Dedifferentiated amniotic fluid mesenchymal stem cell (primary cell): ENCODE data around the gene PLA2G2C.

Experiments
- DNase-seq: peaks from one replicate; pipeline ENCODE4 v3.0.0-alpha.2; 2016; ENCODE audit errors: extremely low spot score

Gene PLA2G2C

DNA sequence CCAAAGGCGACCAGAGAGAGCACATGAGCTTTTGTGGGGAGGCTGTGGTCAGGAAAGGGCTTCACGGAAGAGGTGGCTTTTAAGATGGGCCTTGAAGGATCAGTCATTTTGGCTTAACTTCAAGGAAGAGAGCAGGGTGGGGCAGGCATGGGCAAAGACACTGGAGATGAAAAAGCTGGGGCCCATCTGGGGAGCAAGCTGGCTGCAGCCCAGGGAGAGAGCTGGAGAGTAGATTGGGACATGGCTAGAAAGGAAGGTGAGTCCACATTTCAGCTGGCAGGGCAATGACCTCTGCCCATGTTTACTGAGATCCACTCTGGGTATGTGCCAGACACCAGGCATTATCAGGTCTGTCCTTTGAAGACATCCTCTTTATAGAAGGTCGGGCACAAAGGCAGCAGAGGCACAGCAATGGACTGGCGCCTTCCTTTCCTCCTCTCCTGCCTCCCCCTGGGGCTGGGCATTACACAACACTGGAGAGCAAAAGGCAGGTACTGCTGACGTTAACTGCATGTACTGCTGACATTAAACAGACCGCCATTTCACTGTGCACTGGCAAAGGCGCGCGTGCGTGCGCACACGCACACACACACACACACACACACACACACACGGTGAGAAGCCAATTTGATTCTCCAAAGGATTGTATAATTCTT, 2.6 kb downstream of the PLA2G2C start:
- no peak for DNase-seq

DNA sequence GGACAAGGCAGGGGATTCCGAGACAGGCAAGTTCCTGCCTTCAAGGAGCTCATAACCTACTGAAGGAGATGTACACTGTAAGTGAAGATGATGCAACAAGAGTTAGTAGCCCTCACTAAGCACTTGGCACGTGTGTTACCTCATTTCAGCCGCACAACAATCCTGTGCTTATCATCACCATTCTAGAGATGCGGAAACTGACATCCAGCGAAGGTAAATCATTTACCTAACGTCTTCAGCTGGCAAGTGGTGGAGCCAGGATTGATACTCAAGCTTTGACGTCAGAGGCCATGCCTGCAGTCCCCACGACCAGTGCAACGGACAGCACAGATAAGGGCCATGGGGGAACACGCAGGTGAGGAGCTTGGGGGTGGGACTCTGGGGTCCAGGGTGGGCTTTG, 3.3 kb downstream of the PLA2G2C start:
- no peak for DNase-seq

DNA sequence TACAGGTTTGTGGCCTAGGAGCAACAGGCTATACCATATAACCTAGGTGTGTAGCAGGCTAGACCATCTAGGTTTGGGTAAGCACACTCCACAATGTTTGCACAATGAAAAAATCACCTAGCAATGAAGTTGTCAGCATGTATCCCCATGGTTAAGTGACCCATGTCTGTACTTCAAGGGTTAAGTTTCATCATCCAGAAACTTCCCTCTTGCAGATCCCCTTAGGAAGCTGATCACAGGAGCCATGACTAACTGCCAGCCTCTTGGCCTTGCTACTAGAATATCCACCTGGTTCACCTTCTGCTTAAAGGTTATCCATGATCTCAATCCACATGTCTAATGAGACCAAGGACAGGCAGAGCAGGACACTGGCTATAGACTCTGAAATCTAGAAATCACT, 3.9 kb downstream of the PLA2G2C start:
- DNase-seq: no peak

DNA sequence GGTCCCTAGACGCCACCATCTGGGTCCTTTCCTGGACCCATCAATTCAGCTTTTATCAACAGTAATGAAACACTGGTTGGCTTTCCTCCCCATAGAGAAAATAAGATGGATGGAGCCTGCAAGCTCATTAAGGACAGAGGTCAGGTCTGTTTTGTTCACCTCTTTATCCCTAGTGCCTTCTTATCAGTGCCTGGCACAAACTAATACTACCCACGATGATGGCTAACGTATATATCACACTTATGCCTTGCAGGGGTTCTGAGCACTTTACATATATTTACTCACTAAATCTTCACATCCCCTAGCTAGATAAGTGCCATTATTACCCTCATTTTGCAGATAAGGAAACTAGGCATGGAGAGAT, 5.5 kb downstream of the PLA2G2C start:
- DNase-seq: no peak

DNA sequence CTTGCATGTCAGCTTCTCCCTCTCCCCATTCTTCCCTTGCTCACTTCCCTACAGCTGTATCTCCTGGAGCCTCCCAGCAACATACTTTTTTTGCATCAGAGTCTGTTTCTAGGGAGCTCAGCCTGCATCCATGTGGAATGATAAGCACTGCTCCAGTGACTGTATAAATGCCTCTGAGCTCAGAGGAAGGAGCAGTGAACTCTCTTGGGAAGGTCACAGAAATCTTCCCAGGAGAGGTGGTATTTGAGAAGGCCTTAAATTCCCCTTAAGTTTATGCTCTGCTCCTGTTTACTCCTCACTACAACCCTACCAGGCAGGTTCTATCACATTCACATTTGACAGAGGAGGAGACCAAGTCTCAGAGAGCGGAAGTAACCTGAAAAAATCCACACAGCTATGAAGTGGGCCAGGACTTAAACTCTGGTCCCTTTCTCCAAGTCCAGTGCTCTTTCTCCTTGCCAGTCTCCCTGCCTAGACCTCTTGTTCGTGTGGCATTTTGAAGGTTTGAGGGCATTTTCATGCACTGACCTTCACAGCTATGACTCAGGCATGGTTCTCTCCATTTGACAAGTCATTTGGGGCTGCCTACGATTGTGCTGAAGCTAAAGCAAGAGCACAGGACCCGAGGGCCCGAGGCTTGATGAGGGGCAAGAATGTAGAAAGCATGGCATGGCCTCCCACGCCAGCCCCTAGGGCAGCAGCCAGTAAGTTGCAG, 6.0 kb downstream of the PLA2G2C start:
- no peak for DNase-seq

DNA sequence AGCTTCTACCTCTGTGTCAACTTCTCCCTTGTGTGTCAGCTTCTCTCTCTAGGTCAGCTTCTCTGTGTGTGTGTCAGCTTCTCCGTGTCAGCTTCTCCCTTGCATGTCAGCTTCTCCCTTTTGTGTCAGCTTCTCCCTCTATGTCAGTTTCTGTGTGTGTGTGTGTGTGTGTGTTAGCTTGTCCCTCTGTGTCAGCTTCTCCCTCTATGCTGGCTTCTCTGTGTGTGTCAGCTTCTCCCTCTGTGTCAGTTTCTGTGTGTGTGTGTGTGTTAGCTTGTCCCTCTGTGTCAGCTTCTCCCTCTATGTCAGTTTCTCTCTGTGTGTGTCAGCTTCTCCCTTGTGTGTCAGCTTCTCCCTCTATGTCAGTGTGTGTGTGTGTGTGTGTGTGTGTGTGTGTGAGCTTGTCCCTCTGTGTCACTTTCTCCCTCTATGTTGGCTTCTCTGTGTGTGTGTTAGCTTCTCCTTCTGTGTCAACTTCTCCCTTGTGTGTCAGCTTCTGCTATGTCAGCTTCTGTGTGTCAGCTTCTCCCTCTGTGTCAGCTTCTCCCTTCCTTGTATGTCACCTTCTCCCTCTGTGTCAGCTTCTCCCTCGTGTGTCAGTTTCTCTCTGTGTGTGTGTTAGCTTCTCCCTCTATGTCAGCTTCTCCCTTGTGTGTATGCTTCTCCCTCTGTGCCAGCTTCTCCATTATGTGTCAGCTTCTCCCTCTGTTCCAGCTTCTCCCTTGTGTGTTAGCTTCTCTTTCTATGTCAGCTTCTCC, 6.8 kb downstream of the PLA2G2C start:
- DNase-seq: no peak

DNA sequence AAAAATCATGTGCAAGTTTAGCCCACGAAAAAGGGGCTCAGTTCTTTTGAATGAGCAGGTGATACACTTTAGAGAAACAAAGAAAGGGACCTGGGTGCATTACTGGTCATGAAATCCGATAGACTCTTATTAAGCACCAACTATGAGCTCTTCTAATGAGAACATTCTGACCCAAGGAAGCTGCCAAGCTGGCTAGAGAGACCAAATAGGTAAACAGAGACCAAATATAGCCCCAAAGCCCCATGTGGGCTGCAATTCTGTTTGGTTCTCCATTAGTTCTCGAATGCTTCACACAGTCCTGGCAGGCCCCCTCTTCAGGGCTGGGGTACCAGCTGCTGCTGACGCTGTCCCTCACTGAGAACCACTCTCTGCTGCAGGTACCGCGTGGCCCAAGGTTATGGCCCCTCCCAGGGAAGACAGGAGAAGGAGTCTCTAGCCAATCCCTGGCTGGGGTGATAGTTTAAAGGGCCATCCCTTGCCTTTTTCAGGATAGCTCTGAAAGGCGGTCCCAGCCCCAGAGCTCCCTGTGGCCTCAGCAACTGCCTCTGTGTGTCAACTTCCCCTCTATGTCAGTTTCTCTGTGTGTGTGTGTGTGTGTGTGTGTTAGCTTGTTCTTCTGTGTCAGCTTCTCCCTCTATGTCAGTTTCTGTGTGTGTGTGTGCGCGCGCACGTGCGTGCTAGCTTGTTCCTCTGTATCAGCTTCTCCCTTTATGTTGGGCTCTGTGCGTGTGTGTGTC, 7.5 kb downstream of the PLA2G2C start:
- DNase-seq: no peak

DNA sequence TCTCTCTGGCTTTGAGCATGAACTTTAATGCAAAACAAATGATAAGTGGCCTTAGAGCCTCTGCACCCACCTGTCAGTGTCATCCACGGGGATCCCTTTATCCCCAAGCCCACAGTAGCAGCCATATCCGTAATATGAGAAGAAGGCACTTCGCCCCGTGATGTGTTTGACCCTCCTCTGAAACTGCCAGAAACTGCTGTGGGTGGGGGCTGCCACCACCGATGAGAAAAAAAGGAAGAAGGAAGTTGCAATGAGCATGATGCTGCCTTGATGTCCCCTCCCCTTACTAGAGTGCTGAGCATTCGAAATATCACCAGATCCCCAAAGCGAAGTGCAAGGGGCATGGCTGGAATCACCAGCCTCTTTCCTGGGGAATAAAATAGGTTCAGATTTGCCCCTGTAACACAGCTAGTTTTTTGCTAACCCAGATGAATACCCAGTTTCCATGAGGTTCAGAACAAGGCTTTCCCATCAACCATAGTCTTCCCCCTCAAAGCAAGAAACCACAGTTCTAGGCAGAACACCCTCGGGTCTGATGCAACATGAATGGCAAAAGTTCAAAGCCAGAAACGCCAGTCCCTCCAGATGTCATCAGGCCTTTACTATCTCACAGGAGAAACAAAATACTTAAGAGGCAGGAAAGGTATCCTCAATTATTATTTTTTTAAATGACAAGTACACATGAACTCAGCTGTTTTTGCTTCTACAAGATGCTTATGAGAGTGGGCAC, 11.2 kb downstream of the PLA2G2C start:
- DNase-seq: no peak

DNA sequence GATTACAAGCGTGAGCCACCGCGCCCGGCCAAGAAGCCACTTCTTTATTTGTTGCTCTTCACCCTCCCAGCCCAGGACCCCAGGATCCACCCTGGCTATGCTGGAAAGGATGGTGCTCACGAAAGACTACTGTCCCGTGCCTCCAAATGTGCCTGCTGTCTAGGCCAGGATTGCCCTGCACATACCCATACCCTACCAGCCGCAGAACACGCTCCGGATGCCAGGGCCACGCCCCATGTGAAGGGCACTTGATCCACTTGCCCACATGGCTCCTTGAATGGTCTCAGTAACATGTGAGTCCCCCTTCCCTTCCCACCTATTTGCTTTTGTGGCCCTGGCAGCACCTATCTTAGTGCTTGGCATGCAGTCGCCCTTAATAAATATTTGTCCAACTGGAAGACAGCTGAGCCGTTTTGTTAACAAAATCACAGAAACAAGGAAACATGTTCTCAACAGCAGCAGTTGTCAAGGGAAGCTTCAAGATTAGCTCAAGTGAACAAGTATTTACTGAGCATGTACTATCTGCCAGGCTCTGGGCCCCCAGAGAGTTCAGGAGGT, 14.2 kb downstream of the PLA2G2C start:
- no peak for DNase-seq

DNA sequence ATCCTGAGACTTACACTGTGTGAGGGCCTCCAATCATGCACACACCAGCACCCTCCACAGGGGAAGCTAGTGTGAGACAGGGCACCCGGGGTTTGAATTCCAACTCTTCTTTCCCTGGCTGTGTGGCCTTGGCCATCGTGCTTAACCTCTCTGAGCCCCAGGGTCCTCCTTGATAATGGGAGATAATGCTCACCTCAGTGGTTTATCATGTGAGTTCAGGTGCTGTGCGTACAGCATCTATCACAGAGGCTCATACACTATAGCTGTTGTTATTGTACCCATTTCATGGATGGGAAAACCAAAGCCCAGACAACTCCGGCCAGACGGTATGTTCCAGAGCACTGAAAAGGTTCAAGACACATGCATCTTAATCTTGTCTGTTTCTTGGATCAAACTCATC, 16.4 kb downstream of the PLA2G2C start:
- no peak for DNase-seq

DNA sequence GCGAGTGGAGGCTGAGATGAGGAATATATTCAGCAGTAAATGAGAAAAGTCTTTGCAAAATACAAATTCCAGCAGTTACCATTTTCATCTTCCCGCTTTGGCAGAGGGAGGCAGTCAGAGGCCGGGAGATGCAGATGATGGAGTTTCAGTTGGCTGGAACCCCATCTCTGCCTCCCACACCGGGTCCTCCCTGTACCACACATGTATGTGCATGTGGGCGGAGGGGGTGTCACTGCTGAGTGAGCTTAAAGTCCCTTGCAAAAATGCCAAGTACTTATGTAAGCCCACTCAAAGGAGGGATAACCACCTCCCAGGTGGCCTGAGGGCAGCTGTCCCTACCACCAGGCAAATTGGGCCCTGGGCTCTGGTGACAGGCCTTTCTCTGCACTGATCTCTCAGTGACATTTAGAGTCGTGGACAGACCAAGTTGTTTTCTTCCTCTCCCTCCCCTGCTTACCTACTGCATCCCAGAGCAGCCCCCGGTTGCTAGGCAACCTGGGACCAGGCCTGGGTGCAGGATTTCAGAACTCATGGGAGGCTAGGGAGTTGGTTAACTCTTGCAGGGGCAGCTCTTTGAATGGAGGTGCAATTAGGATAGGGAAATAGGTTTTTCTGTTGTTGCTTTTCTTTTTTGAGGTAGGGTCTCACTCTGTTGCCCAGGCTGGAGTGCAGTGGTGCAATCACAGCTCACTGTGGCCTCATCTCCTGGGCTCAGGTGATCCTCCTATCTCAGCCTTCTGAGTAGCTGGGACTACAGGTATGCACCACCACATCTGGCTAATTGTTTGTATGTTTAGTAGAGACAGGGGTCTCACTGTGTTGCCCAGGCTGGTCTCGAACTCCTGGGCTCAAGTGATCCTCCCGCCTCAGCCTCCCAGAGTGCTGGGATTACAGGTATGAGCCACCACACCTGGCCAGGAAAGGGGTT, 17.5 kb downstream of the PLA2G2C start:
- no peak for DNase-seq

DNA sequence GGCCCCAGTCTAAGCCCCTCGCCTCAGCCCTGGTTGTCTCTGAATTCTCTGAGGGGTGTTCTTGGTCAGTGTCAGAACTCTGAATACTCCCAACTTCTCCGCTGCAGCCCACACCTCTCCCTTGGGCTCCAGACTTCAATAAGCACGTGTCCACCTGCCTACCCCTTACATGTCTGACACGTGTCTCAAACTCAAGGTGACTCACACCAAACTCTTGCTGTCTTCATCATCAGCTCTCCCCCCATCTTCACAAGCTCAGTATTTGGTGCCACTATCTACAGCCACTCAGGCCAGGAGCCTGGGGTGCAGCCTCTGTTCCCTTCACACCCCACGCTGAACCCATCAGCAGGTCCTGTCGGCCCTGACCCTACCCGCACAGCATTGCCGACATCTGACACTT, 19.2 kb downstream of the PLA2G2C start:
- DNase-seq: no peak

DNA sequence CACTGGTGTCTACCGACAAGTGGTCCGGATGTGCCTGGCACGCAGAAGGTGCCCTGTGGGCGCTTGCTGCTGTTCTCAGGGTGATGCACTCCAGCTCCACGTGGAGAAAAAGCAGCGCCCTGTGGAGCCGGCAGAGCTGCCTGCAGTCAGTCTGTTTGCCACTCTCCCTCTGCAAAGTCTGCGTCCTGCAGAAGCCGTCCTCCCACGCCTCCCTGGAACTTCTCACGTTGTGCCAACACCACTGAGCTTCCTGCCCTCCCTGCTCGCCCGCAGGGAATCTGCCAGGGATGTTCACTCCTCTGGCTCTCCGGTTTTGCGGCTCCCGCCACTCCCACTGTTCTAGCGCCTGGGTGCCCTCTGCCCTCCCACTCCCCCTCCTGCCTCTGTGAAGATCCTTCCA, 20.3 kb downstream of the PLA2G2C start:
- DNase-seq: no peak

DNA sequence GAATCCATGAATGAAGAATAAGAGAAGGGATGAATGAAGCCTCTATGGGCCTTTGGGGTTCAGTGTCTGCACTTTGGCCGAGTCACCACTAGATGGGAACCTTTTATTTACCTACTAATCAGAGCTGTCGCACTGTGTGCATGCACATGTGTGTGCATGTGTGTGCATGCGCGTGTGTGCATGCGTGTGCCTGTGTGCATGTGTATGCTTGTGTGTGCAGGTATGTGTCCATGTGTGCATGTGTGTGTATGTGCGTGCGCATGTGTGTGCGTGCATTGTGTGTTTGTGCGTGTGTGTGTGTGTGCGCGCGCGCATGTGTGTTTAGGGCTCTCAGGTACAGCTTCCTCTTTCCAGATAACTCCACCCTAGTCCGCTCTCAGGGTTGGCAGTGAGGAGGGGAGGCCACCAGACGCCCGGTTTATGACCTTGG, 20.8 kb downstream of the PLA2G2C start:
- DNase-seq: no peak

DNA sequence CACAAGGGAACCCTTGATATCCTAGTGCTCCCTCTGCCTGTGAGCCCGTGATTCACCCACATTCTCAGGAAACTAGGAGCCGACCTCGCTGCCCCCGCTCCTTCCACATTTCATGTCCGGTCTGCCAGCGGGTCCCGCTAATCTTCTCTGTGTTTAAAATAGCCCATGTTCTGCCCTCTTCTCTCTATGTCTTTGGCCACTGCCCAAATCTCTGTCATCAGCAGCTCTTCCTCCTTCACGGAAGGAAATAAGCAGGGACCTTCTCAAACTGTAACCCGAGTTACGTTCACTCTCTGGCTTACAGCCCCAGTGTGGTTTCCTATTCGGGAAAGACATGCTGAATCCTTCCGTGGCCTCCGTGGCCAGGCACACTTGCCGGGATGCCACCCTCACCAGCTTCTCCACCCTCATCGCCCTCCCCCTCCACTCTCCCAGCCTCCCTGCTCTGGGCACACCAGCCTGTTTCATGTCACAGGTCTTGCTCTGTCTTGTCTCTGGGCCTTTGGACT, 21.6 kb downstream of the PLA2G2C start:
- no peak for DNase-seq

DNA sequence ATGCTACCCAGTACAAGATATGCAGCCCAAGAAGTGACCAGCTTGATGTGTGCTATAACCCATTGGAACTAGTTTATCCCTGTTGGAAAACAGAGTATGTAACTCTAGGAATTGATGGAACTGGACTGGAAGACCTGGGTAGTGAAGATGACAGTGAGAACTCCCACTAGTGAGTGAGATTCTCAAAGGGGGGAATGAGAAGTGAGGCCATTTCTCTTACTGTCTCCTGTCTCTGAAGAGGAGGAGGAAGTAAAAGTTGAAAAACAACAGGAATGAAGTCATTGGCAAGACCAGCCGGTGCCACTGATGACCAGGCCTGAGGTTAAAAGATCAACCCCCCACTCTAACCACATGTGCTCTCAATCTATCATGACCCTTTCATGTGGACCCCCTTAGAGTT, 26.3 kb downstream of the PLA2G2C start:
- DNase-seq: no peak

DNA sequence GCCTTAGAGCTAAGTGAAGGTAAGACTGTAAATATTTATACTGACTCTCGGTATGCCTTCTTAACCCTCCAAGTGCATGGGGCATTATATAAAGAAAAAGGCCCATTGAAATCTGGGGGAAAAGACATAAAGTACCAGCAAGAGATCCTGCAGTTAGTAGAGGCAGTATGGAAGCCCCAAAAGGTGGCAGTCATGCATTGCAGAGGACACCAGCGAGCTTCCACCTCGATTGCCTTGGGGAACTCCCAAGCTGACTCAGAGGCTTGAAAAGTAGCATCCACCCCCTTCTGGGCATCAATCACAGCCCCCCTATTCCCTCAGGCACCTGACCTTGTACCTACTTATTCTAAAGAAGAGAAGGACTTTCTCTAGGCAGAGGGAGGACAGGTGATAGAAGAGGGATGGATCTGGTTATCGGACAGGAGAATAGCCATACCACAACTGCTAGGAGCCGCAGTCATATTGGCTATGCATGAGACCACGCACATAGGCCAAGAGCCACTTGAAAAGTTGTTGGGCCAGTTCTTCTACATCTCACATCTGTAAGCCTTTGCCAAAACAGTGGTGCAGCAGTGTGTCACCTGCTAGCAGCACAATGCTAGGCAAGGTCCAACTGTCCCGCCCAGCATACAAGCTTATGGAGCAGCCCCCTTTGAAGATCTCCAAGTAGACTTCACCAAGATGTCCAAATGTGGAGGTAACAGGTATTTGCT, 27.8 kb downstream of the PLA2G2C start:
- no peak for DNase-seq

DNA sequence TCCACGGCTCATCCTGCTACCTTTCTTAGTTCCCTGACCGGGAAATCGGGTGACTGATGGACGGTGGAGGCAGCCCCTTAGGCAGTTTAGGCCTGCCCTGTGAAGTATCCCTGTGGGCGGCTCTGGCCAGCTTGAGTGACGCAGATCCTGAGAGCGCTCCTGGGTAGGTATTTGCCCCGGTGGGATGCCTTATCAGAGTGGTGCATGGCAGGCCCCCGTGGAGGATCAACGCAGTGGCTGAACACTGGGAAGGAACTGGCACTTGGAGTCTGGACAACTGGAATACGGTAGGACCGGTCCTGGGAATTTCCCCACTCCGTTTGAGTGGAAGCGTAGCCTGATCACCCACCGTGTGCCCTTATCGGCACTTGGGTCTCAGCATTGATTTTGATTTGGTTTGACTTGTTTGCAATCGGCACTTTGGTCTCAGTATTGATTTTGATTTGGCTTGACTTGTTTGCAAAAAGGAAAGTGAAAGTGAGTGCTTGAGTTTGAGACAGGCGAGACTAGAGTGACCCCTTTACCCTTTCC, 32.0 kb downstream of the PLA2G2C start:
- no peak for DNase-seq

DNA sequence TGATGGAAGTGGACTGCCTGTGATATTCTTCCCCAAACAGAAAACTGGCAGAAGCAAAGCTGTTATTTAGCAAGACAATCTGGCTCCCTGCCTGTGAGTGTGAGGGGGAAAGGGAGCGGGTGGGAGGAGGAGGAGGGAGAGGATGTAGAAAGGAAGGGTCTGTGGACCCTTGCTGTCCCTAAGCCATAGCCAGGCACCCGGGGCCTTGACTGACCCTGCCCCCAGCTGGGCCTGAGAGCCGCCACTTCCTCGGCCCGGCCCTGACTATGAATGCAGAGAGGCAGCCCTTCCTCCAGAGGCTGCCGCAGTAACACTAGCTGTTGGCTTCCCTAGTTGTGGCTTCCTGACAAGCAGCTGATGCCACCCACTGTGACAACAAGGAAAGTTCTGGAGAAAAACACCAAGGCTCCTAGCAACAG, 33.3 kb downstream of the PLA2G2C start:
- DNase-seq: no peak
